CD4-positive, alpha-beta T cell (primary cell): ENCODE measurements around the gene SERPINA12. TPM values are rescaled to one million over a fixed set of nuclear protein-coding genes. Genes with fewer than 3 reads are reported as not detected.

Experiments used
- ATAC-seq: fragments of 200-7000 bp; cut with Tn5 transposase; one replicate; pipeline ENCODE4 v1.10.0; 2022; ENCODE audit warnings: mild to moderate bottlenecking; ENCODE audit not compliant: poor library complexity
- CTCF ChIA-PET: fragments of 350-600 bp; sonication (Branson Sonifier 250); formaldehyde crosslinking; loops from one replicate; lab custom pipeline; 2021; ENCODE audit warnings: antibody characterized with exemption, inconsistent platforms; lab: Charles Lee
- POLR2A ChIA-PET: fragments of 350-600 bp; sonication (Branson Sonifier 250); formaldehyde crosslinking; loops from one replicate; lab custom pipeline; 2021; ENCODE audit warnings: antibody characterized with exemption, inconsistent platforms; lab: Charles Lee
- DNase-seq, 14 experiments: peaks; one replicate each; pipeline ENCODE4 v3.0.0-alpha.2; 2013 to 2020; ENCODE audit warnings: mixed read lengths in 2 of 14
- H3K27ac ChIP-seq, 2 donors: one replicate each; pipeline versions ENCODE4 v1.5.1 to v1.7.0; 2013; ENCODE audit warnings: low read length in 2 of 2, low read depth in 1 of 2, mild to moderate bottlenecking in 1 of 2
- H3K27me3 ChIP-seq, 2 experiments: 1 replicate in 1 of 2; 2 replicates in 1 of 2; pipeline versions ENCODE4 v1.6.1 to v1.7.0; 2013; ENCODE audit warnings: low read length in 2 of 2, control low read depth in 1 of 2, mild to moderate bottlenecking in 1 of 2, moderate library complexity in 1 of 2; ENCODE audit not compliant: insufficient read depth in 2 of 2, control insufficient read depth in 1 of 2
- H3K36me3 ChIP-seq: one replicate; pipeline ENCODE4 v1.6.1; 2013; ENCODE audit warnings: low read length, control low read depth; ENCODE audit not compliant: insufficient read depth
- H3K4me1 ChIP-seq: one replicate; pipeline ENCODE4 v1.6.1; 2013; ENCODE audit warnings: low read length, control low read depth; ENCODE audit not compliant: insufficient read depth
- H3K4me3 ChIP-seq: one replicate; pipeline ENCODE4 v1.5.1; 2013; ENCODE audit warnings: mild to moderate bottlenecking, low read length, moderate library complexity
- H3K9me3 ChIP-seq, 2 experiments: 1 replicate in 1 of 2; 2 replicates in 1 of 2; pipeline versions ENCODE4 v1.6.1 to v1.7.0; 2013; ENCODE audit warnings: low read length in 2 of 2, mild to moderate bottlenecking in 2 of 2, control low read depth in 1 of 2, moderate library complexity in 1 of 2; ENCODE audit not compliant: control insufficient read depth in 1 of 2, insufficient read depth in 1 of 2
- H3K27ac Mint-ChIP-seq: one replicate; pipeline ENCODE4 v1.8.0; 2020; ENCODE audit warnings: mixed read lengths
- H3K27me3 Mint-ChIP-seq: one replicate; pipeline ENCODE4 v1.8.0; 2021; ENCODE audit warnings: mixed read lengths
- H3K36me3 Mint-ChIP-seq: one replicate; pipeline ENCODE4 v1.8.0; 2021; ENCODE audit warnings: low read depth, mixed read lengths
- H3K4me1 Mint-ChIP-seq: one replicate; pipeline ENCODE4 v1.8.0; 2021; ENCODE audit warnings: low read depth, mixed read lengths
- H3K4me3 Mint-ChIP-seq: one replicate; pipeline ENCODE4 v1.8.0; 2020; ENCODE audit warnings: mild to moderate bottlenecking, mixed read lengths
- H3K9me3 Mint-ChIP-seq: one replicate; pipeline ENCODE4 v1.8.0; 2020; ENCODE audit warnings: mixed read lengths
- intact Hi-C, 2 experiments: fragments of 100-400 bp; cut with DNase I in 1 of 2; cut with micrococcal nuclease in 1 of 2; formaldehyde crosslinking; loops; one replicate each; pipeline versions ENCODE4 v1.15.1 to v1.9.0; 2023 to 2025; cut with DNase I, micrococcal nuclease
- total RNA-seq, 174 experiments: library from RNA in 2 of 174; stranded (reverse) in 2 of 174; gene quantifications; one replicate each; pipeline ENCODE4 v1.2.3 and lab custom pipeline; 2021 to 2026
- TF ChIP-seq, protein P1 (sequence below): fragments of 200-600 bp; IDR thresholded peaks from one replicate; pipeline ENCODE4 v1.8.0; 2022; ENCODE audit warnings: antibody characterized with exemption, mild to moderate bottlenecking

SERPINA12 gene
- total RNA-seq, 2 experiments from 2014 or later: not detected

DNA sequence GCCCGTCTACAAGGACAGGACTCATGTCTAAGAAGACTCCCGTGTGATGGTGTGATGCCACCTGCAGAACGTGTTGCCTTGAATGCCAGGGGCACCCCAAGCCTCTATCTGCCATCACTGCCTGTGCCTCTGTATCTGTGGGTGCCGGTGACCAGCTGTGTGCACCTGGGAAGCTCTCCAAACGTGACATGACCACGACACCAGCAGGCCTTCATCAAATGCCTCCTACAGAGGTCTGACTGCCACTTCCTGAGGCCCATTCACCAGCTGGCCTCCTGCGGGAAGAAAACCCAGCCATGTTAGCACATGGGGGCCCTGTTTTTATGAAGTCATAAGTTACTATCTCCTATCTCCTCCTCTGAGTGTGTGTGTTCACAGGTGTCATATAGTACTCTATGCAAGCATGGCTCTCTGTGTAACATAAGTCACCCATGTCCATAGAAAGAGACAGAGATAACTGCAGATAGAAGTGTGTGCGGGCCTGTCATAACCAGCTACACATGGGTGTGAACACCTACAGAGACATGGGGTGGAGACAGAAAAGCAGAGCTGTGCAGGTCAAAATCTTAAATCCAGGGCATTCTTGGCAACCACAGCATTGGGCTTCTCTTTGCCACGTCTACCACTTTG lies 33.7 kb upstream of the SERPINA12 start:
- no peak for ATAC-seq
- H3K9me3 Mint-ChIP-seq: no peaks in the 10 kb centered on the region
- H3K36me3 ChIP-seq: no peaks in the 10 kb centered on the region
- POLR2A ChIA-PET: no interaction called here
- no peak overlapping the region for H3K4me3 ChIP-seq
- H3K27ac Mint-ChIP-seq: no peak overlapping the region
- peaks cover 44% of the 10 kb centered on the region for H3K27me3 Mint-ChIP-seq
- CTCF ChIA-PET: no interaction called here
- H3K9me3 ChIP-seq: peaks cover 0 to 15% of the 10 kb centered on the region in 2 experiments
- TF ChIP-seq, protein P1, sequence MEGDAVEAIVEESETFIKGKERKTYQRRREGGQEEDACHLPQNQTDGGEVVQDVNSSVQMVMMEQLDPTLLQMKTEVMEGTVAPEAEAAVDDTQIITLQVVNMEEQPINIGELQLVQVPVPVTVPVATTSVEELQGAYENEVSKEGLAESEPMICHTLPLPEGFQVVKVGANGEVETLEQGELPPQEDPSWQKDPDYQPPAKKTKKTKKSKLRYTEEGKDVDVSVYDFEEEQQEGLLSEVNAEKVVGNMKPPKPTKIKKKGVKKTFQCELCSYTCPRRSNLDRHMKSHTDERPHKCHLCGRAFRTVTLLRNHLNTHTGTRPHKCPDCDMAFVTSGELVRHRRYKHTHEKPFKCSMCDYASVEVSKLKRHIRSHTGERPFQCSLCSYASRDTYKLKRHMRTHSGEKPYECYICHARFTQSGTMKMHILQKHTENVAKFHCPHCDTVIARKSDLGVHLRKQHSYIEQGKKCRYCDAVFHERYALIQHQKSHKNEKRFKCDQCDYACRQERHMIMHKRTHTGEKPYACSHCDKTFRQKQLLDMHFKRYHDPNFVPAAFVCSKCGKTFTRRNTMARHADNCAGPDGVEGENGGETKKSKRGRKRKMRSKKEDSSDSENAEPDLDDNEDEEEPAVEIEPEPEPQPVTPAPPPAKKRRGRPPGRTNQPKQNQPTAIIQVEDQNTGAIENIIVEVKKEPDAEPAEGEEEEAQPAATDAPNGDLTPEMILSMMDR: no peak
- no peaks in the 10 kb centered on the region for H3K4me1 ChIP-seq
- H3K4me1 Mint-ChIP-seq: no peaks in the 10 kb centered on the region
- no peak for DNase-seq
- no peaks in the 10 kb centered on the region for H3K36me3 Mint-ChIP-seq
- intact Hi-C loops: no loop called here
- no peaks in the 10 kb centered on the region for H3K27me3 ChIP-seq
- H3K27ac ChIP-seq: no peak overlapping the region
- no peak overlapping the region for H3K4me3 Mint-ChIP-seq

DNA sequence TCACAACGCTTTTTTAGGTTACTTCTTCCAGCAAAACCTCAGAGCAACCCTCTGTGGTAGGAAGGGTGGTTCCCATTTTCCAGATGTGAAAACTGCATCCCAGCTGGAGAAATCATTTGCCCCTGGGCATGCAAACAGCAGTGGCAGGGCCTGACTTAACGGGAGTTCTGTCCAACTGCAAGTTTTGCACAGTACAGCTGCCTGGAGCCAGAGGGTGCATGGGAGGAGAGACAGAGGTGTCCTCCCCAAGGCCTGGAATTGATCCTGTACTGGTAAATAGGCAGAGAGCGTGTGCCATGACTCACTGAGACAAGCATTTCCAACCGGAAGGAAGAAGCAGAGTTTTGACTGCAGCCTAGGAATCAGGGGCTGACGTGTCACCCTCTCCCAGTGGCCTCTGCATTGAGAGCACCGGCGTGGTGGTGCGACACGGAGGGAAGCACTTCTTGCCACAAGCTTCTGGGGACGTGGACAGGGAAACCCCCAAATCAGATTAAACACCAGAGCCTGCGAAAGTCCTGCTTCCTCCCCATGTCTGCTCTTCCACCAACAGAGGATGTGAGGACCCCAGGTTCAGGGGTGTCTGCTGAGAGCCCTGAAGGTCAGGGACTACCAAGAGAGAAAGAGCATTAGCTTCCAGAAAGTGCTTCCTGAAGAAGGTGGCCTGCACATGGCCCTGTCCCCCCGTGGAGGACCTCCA lies 33.0 kb upstream of the SERPINA12 start:
- H3K36me3 ChIP-seq: no peaks in the 10 kb centered on the region
- H3K9me3 ChIP-seq: peaks cover 0 to 15% of the 10 kb centered on the region in 2 experiments
- Mint-ChIP-seq H3K4me3 (no peak overlapping the region), H3K27me3 (peaks cover 46% of the 10 kb centered on the region), H3K4me1 (no peaks in the 10 kb centered on the region), H3K9me3 (no peaks in the 10 kb centered on the region), H3K27ac (no peak overlapping the region), H3K36me3 (no peaks in the 10 kb centered on the region)
- no peak overlapping the region for H3K4me3 ChIP-seq
- DNase-seq (no peak), ATAC-seq (no peak)
- H3K27me3 ChIP-seq: no peaks in the 10 kb centered on the region
- H3K27ac ChIP-seq: no peak overlapping the region
- POLR2A ChIA-PET: no interaction called here
- intact Hi-C loops: no loop called here
- CTCF ChIA-PET: no interaction called here
- H3K4me1 ChIP-seq: no peaks in the 10 kb centered on the region
- TF ChIP-seq, protein P1: no peak

DNA sequence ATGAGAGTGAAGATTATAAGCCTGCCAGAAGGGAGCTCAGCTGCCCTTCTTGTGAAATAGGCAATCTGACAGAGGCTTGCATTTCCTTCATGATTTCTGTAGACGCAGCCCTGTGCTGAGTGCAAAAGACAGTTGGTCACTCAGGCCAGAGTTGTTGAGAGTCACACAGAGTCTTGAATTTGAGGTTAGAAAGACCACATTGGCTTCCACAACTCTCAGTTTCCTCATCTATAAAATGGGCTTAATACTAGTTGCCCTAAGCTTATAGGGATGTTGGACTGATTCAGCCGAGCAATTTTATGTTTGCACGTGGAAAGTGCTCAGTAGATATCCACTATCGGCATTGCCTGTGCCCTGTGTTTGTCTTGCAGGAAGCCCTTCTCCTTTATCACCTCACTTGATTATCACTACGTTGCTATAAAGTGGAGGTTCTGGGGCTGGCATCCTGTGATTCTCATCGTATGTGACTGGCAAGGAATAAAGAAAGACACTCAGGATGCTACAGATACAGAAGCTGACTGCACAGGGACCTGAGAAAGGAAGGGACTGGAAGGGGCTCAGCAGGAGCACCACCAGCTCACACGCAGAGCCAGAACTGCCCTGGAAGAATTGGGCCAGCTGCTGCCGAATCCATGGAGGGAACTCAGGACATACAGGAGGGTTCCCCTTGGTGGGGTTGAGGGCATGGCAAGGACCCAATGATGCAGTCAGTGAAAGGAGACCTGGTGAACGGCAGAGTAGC lies 32.1 kb upstream of the SERPINA12 start:
- ATAC-seq (no peak), DNase-seq (no peak)
- intact Hi-C loops: no loop called here
- no peaks in the 10 kb centered on the region for H3K36me3 Mint-ChIP-seq
- Histone ChIP-seq H3K4me3 (no peak overlapping the region), H3K27me3 (peaks cover 0 to 4% of the 10 kb centered on the region in 2 experiments), H3K4me1 (no peaks in the 10 kb centered on the region), H3K27ac (no peak overlapping the region), H3K9me3 (peaks cover 0 to 11% of the 10 kb centered on the region in 2 experiments), H3K36me3 (no peaks in the 10 kb centered on the region)
- POLR2A ChIA-PET: no interaction called here
- H3K27ac Mint-ChIP-seq: no peak overlapping the region
- H3K27me3 Mint-ChIP-seq: peaks cover 52% of the 10 kb centered on the region
- H3K4me3 Mint-ChIP-seq: no peak overlapping the region
- CTCF ChIA-PET: no interaction called here
- no peaks in the 10 kb centered on the region for H3K4me1 Mint-ChIP-seq
- no peaks in the 10 kb centered on the region for H3K9me3 Mint-ChIP-seq
- TF ChIP-seq, protein P1: no peak
